Mesendoderm (in vitro differentiated cells): ENCODE data around the gene KCND2.

ENCODE experiments used
- DNase-seq: peaks from one replicate; pipeline ENCODE4 v3.0.0; 2013
- H2AK5ac ChIP-seq: 2 replicates; pipeline ENCODE4 v1.6.1; 2013; ENCODE audit warnings: low read length, inconsistent platforms
- H2BK120ac ChIP-seq: 2 replicates; pipeline ENCODE4 v1.6.1; 2013; ENCODE audit warnings: low read depth, mild to moderate bottlenecking, low read length, moderate library complexity, mixed read lengths
- H2BK15ac ChIP-seq: replicated peaks from 2 replicates; pipeline ENCODE4 v1.6.1; 2013; ENCODE audit warnings: low read depth, mild to moderate bottlenecking, moderate library complexity
- H2BK5ac ChIP-seq: 2 replicates; pipeline ENCODE4 v1.6.1; 2013; ENCODE audit warnings: low read length, inconsistent platforms
- H3K18ac ChIP-seq: 2 replicates; pipeline ENCODE4 v1.6.1; 2013; ENCODE audit warnings: mild to moderate bottlenecking, low read length, mixed read lengths
- H3K23ac ChIP-seq: one replicate; pipeline ENCODE4 v1.6.1; 2013; ENCODE audit warnings: low read length
- H3K27ac ChIP-seq: 2 replicates; pipeline ENCODE4 v1.5.1; 2013; ENCODE audit warnings: low read depth, mild to moderate bottlenecking, inconsistent platforms, low read length, moderate library complexity
- H3K27me3 ChIP-seq: 2 replicates; pipeline ENCODE4 v1.6.1; 2013; ENCODE audit warnings: low read length, control low read depth, mild to moderate bottlenecking, inconsistent platforms; ENCODE audit not compliant: insufficient read depth, poor library complexity
- H3K36me3 ChIP-seq: 2 replicates; pipeline ENCODE4 v1.6.1; 2013; ENCODE audit warnings: low read length, inconsistent platforms; ENCODE audit not compliant: control insufficient read depth, insufficient read depth
- H3K4ac ChIP-seq: one replicate; pipeline ENCODE4 v1.6.1; 2013; ENCODE audit warnings: low read depth, mild to moderate bottlenecking, low read length, moderate library complexity
- H3K4me1 ChIP-seq: 2 replicates; pipeline ENCODE4 v1.6.1; 2013; ENCODE audit warnings: low read depth, low read length, inconsistent platforms; ENCODE audit not compliant: control insufficient read depth
- H3K4me2 ChIP-seq: 2 replicates; pipeline ENCODE4 v1.6.1; 2013; ENCODE audit warnings: low read length
- H3K4me3 ChIP-seq: 2 replicates; pipeline ENCODE4 v1.5.1; 2013; ENCODE audit warnings: mild to moderate bottlenecking, low read length
- H3K56ac ChIP-seq: one replicate; pipeline ENCODE4 v1.6.1; 2013; ENCODE audit warnings: low read length
- H3K79me1 ChIP-seq: 2 replicates; pipeline ENCODE4 v1.6.1; 2013; ENCODE audit warnings: low read length, inconsistent platforms
- H3K79me2 ChIP-seq: 2 replicates; pipeline ENCODE4 v1.6.1; 2013; ENCODE audit warnings: mild to moderate bottlenecking, low read length; ENCODE audit not compliant: control insufficient read depth, insufficient read depth
- H3K9ac ChIP-seq: 2 replicates; pipeline ENCODE4 v1.6.1; 2013; ENCODE audit warnings: low read length, inconsistent platforms
- H4K5ac ChIP-seq: one replicate; pipeline ENCODE4 v1.6.1; 2013; ENCODE audit warnings: low read length
- H4K8ac ChIP-seq: one replicate; pipeline ENCODE4 v1.6.1; 2013; ENCODE audit warnings: low read depth, mild to moderate bottlenecking, control low read depth, low read length, moderate library complexity
- WGBS: extraction: QIAGEN DNeasy Blood & Tissue Kit; methylation state at CpG from one replicate; pipeline ENCODE4 v1.1.7; 2013; ENCODE audit warnings: low lambda C conversion rate, missing lambda C conversion rate; ENCODE audit not compliant: insufficient coverage; ENCODE audit errors: extremely low coverage; 5-methylcytosine and 5-hydroxymethylcytosine counted together

KCND2 gene

DNA sequence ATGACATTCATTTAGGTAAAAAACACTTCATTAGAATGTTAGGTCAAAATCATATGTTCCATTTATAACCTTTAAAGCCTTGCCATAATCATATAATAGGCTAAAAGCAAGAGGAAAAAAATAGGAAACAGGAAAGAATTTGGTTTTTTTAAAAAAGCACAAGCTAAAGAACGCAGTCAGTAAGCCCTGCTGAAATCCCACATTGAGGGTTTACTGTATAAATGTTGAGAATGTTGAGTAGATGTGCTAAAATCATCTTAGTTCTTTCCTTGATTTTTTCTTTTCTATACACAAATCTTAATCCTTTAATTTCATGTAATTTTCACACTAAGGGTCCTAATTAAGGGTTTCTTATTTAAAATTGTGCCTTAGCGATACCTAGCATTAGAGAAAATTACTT, 452.0 kb downstream of the KCND2 start:
- no peak overlapping the region for H3K27ac ChIP-seq
- H2AK5ac ChIP-seq: no peak overlapping the region
- no CpG with 5 or more reads among the region's 2 CpGs for WGBS
- H2BK5ac ChIP-seq: no peak overlapping the region
- no peak for DNase-seq
- H3K9ac ChIP-seq: no peak overlapping the region
- H3K27me3 ChIP-seq: no peaks in the 10 kb centered on the region
- H3K79me1 ChIP-seq: no peaks in the 10 kb centered on the region
- no peak overlapping the region for H3K4me3 ChIP-seq
- no peaks in the 10 kb centered on the region for H3K79me2 ChIP-seq
- H3K4ac ChIP-seq: no peak overlapping the region
- H4K8ac ChIP-seq: no peak overlapping the region
- no peak overlapping the region for H2BK120ac ChIP-seq
- no peak overlapping the region for H3K18ac ChIP-seq
- H3K4me2 ChIP-seq: no peak overlapping the region
- H4K5ac ChIP-seq: no peak overlapping the region
- H2BK15ac ChIP-seq: no peak overlapping the region
- H3K36me3 ChIP-seq: no peaks in the 10 kb centered on the region
- no peak overlapping the region for H3K23ac ChIP-seq
- H3K4me1 ChIP-seq: no peaks in the 10 kb centered on the region
- no peak overlapping the region for H3K56ac ChIP-seq

DNA sequence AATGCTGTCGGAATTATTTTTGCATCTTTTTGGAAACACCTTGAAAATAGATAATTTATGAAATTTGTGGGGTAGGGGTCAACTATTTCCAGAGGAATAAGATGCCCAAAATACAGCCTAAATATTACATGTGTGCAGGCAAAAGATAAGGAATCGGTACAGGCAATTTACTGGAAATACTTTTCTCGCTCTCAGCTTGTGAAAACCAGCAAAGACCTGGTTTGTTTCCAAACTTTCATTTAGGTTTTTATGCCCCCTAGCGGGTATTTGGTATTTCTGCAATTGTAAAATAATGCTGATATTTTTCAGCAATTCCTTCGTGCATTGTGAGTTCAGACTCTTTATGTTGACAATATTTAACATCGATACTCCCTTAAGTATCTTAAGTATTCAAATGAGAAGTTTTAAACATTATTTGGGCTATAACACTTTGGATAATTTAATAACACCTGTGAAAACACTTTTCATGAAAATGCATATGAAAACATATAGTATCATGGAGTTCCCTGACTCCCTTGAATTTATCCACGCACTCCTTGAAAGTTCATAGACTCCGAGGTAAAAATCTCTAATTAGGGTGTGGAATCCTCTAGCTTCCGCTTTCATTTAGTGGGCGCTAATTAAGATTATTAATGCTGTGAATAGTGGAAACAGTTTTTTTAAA, 452.5 kb downstream of the KCND2 start:
- no peak overlapping the region for H3K4me3 ChIP-seq

DNA sequence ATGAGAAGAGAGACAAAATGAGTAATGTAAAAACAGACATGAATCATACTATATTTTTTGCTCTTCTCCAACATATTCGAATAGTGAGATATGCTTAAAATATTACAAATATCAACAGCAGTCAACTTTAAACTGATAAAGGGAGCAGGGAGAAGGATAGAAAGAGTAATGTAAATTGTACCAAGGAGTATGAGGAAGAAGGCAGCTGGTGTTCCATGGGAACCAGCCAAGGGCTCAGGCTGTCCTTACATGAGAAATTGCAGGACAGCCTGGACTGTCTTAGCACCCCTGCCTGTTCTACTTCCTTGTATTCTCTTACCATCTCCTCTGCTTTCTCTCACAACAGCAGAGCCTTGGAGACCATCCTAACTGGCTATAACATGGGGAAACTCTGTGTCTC, 456.3 kb downstream of the KCND2 start:
- no peak overlapping the region for H3K27ac ChIP-seq
- H3K18ac ChIP-seq: no peak overlapping the region
- peak overlapping the region; percentile 86 for H3K4ac ChIP-seq
- no peaks in the 10 kb centered on the region for H3K79me2 ChIP-seq
- H4K8ac ChIP-seq: no peak overlapping the region
- H2BK5ac ChIP-seq: no peak overlapping the region
- H3K56ac ChIP-seq: no peak overlapping the region
- no peak overlapping the region for H2AK5ac ChIP-seq
- no peaks in the 10 kb centered on the region for H3K27me3 ChIP-seq
- no peak overlapping the region for H3K23ac ChIP-seq
- no peak overlapping the region for H2BK15ac ChIP-seq
- WGBS: no CpG with 5 or more reads among the region's 1 CpG
- H3K79me1 ChIP-seq: no peaks in the 10 kb centered on the region
- H3K36me3 ChIP-seq: no peaks in the 10 kb centered on the region
- H3K4me1 ChIP-seq: no peaks in the 10 kb centered on the region
- no peak for DNase-seq
- H3K4me3 ChIP-seq: no peak overlapping the region
- no peak overlapping the region for H3K4me2 ChIP-seq
- H2BK120ac ChIP-seq: peak overlapping the region; percentile 8
- no peak overlapping the region for H4K5ac ChIP-seq
- H3K9ac ChIP-seq: no peak overlapping the region

More for the DNA sequence above, 452.5 kb downstream of the KCND2 start:
- Histone ChIP-seq H3K56ac (no peak overlapping the region), H4K5ac (no peak overlapping the region), H3K27me3 (no peaks in the 10 kb centered on the region), H3K79me1 (no peaks in the 10 kb centered on the region), H3K4ac (no peak overlapping the region), H4K8ac (no peak overlapping the region), H2BK120ac (no peak overlapping the region), H3K18ac (no peak overlapping the region), H3K9ac (no peak overlapping the region), H2BK15ac (no peak overlapping the region), H3K23ac (no peak overlapping the region), H2AK5ac (no peak overlapping the region), H3K79me2 (no peaks in the 10 kb centered on the region), H3K27ac (no peak overlapping the region), H3K4me1 (no peaks in the 10 kb centered on the region), H2BK5ac (no peak overlapping the region), H3K4me2 (no peak overlapping the region), H3K36me3 (no peaks in the 10 kb centered on the region)
- peak; percentile 55 for DNase-seq
- WGBS: no CpG with 5 or more reads among the region's 10 CpGs

DNA sequence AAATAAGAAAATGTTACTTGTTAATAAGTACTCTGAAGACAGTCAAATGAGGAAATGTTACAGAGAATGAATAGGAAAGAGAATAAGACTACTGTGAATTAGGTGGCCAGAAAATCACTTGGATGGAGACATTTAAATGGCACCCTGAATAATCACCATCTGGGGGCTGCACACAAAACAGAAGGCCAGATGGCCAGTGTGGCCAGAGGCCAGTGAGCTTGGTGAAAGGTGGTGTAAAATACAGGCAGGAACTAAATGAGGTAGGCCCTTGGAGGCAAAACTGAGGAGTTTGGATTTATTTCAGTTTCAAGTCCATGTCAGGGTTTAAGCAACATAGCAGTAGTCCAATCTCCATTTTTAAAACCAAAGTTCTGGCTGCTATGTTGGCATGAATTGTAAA, 458.3 kb downstream of the KCND2 start:
- DNase-seq: no peak
- no peak overlapping the region for H3K27ac ChIP-seq
- no peak overlapping the region for H3K4me3 ChIP-seq

DNA sequence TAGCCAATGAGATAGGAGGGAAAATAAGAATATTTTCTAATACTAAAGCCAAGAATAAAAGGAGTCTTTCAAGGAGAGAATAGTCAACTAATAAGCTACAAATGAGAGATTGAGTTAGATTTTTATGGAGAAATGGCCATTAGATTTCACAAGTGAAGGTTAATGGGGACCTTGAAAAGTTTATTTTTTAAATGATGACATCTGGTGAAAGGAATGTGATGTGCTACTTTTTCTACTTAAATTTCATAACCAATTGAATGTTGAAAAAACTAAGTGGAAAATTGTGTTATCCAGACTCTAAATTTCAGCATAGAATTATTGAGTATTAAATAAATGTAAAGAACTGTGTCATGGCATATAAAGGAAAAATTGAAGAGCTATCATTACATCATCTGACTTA, 459.3 kb downstream of the KCND2 start:
- H4K8ac ChIP-seq: no peak overlapping the region
- no peak overlapping the region for H2BK5ac ChIP-seq
- no peak overlapping the region for H4K5ac ChIP-seq
- no peak overlapping the region for H3K4me3 ChIP-seq
- no peak overlapping the region for H3K27ac ChIP-seq
- DNase-seq: no peak
- no peak overlapping the region for H2AK5ac ChIP-seq
- H3K18ac ChIP-seq: no peak overlapping the region
- H3K4ac ChIP-seq: no peak overlapping the region
- no peaks in the 10 kb centered on the region for H3K36me3 ChIP-seq
- H3K4me2 ChIP-seq: no peak overlapping the region
- H3K79me2 ChIP-seq: no peaks in the 10 kb centered on the region
- no peaks in the 10 kb centered on the region for H3K4me1 ChIP-seq
- no peak overlapping the region for H3K56ac ChIP-seq
- no peak overlapping the region for H3K9ac ChIP-seq
- no peak overlapping the region for H2BK120ac ChIP-seq
- H2BK15ac ChIP-seq: no peak overlapping the region
- no peaks in the 10 kb centered on the region for H3K27me3 ChIP-seq
- H3K23ac ChIP-seq: no peak overlapping the region
- H3K79me1 ChIP-seq: no peaks in the 10 kb centered on the region

More for the DNA sequence above, 458.3 kb downstream of the KCND2 start:
- Histone ChIP-seq H2AK5ac (no peak overlapping the region), H3K4ac (no peak overlapping the region), H3K9ac (no peak overlapping the region), H3K79me1 (no peaks in the 10 kb centered on the region), H3K56ac (no peak overlapping the region), H2BK120ac (no peak overlapping the region), H4K5ac (no peak overlapping the region), H4K8ac (no peak overlapping the region), H3K27me3 (no peaks in the 10 kb centered on the region), H2BK5ac (no peak overlapping the region), H3K36me3 (no peaks in the 10 kb centered on the region), H3K4me1 (no peaks in the 10 kb centered on the region), H3K18ac (no peak overlapping the region), H3K4me2 (no peak overlapping the region), H3K79me2 (no peaks in the 10 kb centered on the region), H3K23ac (no peak overlapping the region), H2BK15ac (no peak overlapping the region)

DNA sequence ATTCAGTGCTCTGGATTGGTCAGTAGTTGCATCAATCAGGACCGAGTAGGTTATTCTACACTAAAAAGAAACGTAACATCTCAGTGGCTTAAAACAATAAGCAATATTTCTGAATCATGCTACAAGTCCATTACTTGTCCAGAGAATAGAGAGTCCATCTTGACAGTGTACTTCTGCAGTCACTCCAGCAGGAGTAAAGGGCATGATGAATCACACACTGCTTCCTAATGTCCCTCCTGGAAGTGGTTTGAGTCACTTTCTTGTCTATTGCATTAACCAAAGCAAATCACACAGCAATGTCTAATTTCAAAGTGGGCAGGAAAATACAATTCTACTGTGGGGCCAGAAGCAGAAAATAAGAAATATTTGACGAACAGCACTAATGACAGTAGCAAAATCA, 460.2 kb downstream of the KCND2 start:
- no peaks in the 10 kb centered on the region for H3K27me3 ChIP-seq
- H4K8ac ChIP-seq: no peak overlapping the region
- no peak overlapping the region for H2BK120ac ChIP-seq
- no peak overlapping the region for H2BK15ac ChIP-seq
- DNase-seq: peak; percentile 17
- no peak overlapping the region for H3K23ac ChIP-seq
- no peak overlapping the region for H3K18ac ChIP-seq
- no peak overlapping the region for H3K4ac ChIP-seq
- no peak overlapping the region for H2BK5ac ChIP-seq
- H3K79me2 ChIP-seq: no peaks in the 10 kb centered on the region
- no peak overlapping the region for H3K27ac ChIP-seq
- H3K4me1 ChIP-seq: no peaks in the 10 kb centered on the region
- H2AK5ac ChIP-seq: no peak overlapping the region
- no peak overlapping the region for H3K4me3 ChIP-seq
- H3K56ac ChIP-seq: no peak overlapping the region
- H4K5ac ChIP-seq: no peak overlapping the region
- no peaks in the 10 kb centered on the region for H3K79me1 ChIP-seq
- H3K4me2 ChIP-seq: no peak overlapping the region
- H3K36me3 ChIP-seq: no peaks in the 10 kb centered on the region
- WGBS: no CpG with 5 or more reads among the region's 3 CpGs
- no peak overlapping the region for H3K9ac ChIP-seq
